Osteocyte (in vitro differentiated cells): ENCODE results near the gene TTBK1. TPM values are rescaled to one million over a fixed set of nuclear protein-coding genes. Genes with fewer than 3 reads are reported as not detected.

Experiments
- DNase-seq: peaks from one replicate; pipeline ENCODE4 v3.0.0; 2021; ENCODE audit warnings: mixed read lengths; ENCODE audit not compliant: unreplicated experiment; ENCODE audit errors: extremely low spot score
- H3K27ac Mint-ChIP-seq: one replicate; pipeline ENCODE4 v1.8.0; 2021; ENCODE audit warnings: mild to moderate bottlenecking, mixed read lengths; ENCODE audit not compliant: unreplicated experiment
- H3K27me3 Mint-ChIP-seq: one replicate; pipeline ENCODE4 v1.8.0; 2021; ENCODE audit warnings: mixed read lengths; ENCODE audit not compliant: unreplicated experiment
- H3K36me3 Mint-ChIP-seq: one replicate; pipeline ENCODE4 v1.8.0; 2021; ENCODE audit warnings: mixed read lengths; ENCODE audit not compliant: unreplicated experiment
- H3K4me1 Mint-ChIP-seq: one replicate; pipeline ENCODE4 v1.8.0; 2021; ENCODE audit warnings: mixed read lengths; ENCODE audit not compliant: unreplicated experiment
- H3K4me3 Mint-ChIP-seq: one replicate; pipeline ENCODE4 v1.8.0; 2021; ENCODE audit warnings: mild to moderate bottlenecking, moderate library complexity, mixed read lengths; ENCODE audit not compliant: unreplicated experiment
- H3K9me3 Mint-ChIP-seq: one replicate; pipeline ENCODE4 v1.8.0; 2021; ENCODE audit warnings: mixed read lengths; ENCODE audit not compliant: unreplicated experiment
- CTCF ChIP-seq: fragments of 200-600 bp; sonication (generic); IDR thresholded peaks from 2 replicates; pipeline ENCODE4 v1.5.0; 2021; ENCODE audit warnings: antibody characterized with exemption, mild to moderate bottlenecking, moderate library complexity
- total RNA-seq: library from RNA; stranded (reverse); gene quantifications from 2 replicates; pipeline ENCODE4 v1.2.1, GENCODE V29; 2021

TTBK1 gene
- total RNA-seq, 1 donor from 2014 or later = 0.08 TPM

DNA sequence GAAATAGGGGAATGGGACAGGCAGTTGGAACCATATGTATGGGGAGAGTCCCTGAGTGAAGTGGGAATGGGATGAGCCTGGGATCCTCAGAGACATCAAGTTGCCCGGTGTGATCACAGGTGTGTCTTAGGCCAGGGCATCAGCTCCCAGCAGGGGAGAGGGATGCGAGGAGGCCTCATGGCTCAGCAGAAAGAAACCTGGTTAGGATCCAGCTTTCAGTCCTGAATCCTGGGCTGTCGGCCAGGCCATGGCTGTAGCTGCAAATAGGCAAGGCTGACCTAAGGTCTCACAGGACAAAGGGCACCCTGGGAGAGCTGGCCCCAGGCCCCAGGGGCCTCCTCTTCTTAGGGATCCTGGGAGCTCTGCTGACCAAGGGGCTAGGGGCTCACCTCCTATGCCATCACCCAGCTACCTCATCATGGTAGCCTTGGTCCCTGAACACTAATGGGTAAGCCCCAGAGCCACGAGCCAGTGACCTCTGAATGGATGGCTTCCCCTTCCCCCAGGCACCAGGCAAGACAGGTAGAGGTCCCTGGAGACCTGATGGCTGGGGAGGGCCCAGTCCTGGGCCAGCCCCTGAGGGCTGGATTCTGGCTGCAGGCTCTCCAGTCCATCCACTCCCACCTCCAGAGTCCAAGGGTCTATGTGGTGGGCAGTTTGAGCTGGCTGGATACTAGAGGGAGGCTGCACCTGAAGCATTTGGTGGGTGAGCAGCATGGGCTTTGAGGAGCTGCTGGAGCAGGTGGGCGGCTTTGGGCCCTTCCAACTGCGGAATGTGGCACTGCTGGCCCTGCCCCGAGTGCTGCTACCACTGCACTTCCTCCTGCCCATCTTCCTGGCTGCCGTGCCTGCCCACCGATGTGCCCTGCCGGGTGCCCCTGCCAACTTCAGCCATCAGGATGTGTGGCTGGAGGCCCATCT, 54.6 kb downstream of the TTBK1 start, which contains the start of gene SLC22A7:
Gene SLC22A7, plus strand, starts transcription at position 617 of the 921 bp plus-strand sequence. Its CDS starts 99 bp downstream, at position 716.
- H3K27me3 Mint-ChIP-seq = peaks cover 30% of the 10 kb centered on the region
- no peaks in the 10 kb centered on the region for H3K4me1 Mint-ChIP-seq
- no peaks in the 10 kb centered on the region for H3K36me3 Mint-ChIP-seq
- no peak for TF ChIP-seq CTCF
- no peak within 1 kb of the TSS for H3K4me3 Mint-ChIP-seq
- DNase-seq = no peak
- no peak within 1 kb of the TSS for H3K27ac Mint-ChIP-seq
- no peaks in the 10 kb centered on the region for H3K9me3 Mint-ChIP-seq

DNA sequence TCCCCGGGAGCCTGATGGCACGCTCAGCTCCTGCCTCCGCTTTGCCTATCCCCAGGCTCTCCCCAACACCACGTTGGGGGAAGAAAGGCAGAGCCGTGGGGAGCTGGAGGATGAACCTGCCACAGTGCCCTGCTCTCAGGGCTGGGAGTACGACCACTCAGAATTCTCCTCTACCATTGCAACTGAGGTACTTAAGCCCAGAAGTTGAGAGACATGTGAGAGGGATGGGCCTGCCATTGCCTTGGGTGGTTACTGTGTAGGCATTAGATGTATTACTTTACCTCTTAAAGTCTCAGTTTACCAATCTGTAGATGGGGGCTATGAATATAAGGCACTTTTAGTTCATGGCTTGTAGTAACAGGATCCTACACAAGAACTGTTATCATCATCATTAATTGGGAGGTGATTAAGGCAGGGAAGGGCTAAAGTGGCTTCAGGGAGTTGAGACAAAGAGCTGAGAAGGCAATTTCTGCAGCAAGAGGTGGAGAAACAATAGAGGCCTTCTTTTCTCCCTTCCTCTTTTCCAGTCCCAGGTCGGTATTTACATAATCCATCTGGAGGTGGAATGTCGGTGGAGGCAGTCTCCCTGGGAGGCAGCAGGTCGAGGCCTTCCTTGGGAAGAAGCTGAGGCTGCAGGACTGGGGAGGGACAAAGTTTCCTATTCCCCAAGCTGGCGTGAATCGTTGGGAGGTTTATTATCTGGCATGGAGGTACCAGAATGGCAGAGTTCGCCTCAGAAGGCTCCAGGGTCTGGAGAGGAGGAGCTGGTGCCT, 55.5 kb downstream of the TTBK1 start:
- Mint-ChIP-seq H3K27ac (no peak overlapping the region), H3K4me1 (no peaks in the 10 kb centered on the region), H3K4me3 (no peak overlapping the region), H3K36me3 (no peaks in the 10 kb centered on the region), H3K27me3 (peaks cover 30% of the 10 kb centered on the region), H3K9me3 (no peaks in the 10 kb centered on the region)
- DNase-seq = no peak
- TF ChIP-seq CTCF = no peak

GRCh38 chr6:43299338-43300293, 56.3 kb downstream of the TTBK1 start:
- no peaks in the 10 kb centered on the region for H3K36me3 Mint-ChIP-seq
- no peak for TF ChIP-seq CTCF
- H3K4me3 Mint-ChIP-seq = no peak overlapping the region
- no peaks in the 10 kb centered on the region for H3K4me1 Mint-ChIP-seq
- no peaks in the 10 kb centered on the region for H3K9me3 Mint-ChIP-seq
- peaks cover 30% of the 10 kb centered on the region for H3K27me3 Mint-ChIP-seq
- DNase-seq = no peak
- H3K27ac Mint-ChIP-seq = no peak overlapping the region

- H3K9me3 Mint-ChIP-seq = no peaks in the 10 kb centered on the region
- H3K4me3 Mint-ChIP-seq = no peak overlapping the region
- H3K27me3 Mint-ChIP-seq = peaks cover 30% of the 10 kb centered on the region
- DNase-seq = peak; percentile 79
- no peak for TF ChIP-seq CTCF
- no peak overlapping the region for H3K27ac Mint-ChIP-seq
- H3K36me3 Mint-ChIP-seq = no peaks in the 10 kb centered on the region
- no peaks in the 10 kb centered on the region for H3K4me1 Mint-ChIP-seq
These were observed 58.0 kb downstream of the TTBK1 start for GRCh38 chr6:43301081-43301870.
